Body of pancreas (tissue), 4 donors: ENCODE data around the gene SCNN1A. TPM values are rescaled to one million over a fixed set of nuclear protein-coding genes. Genes with fewer than 3 reads are reported as not detected.

Experiments
- ATAC-seq: fragments of 150-250 bp; one replicate; pipeline ENCODE4 v1.9.1; 2016
- DNase-seq, 4 donors: peaks; one replicate each; pipeline ENCODE4 v3.0.0-alpha.2; 2019
- H3K27ac ChIP-seq, 4 donors: fragments of 200-600 bp; sonication (generic); 1 replicate in 3 of 4; 2 replicates in 1 of 4; pipeline versions ENCODE4 v1.5.1 to v1.6.1; 2016 to 2019; ENCODE audit warnings: mild to moderate bottlenecking in 1 of 4, mixed read lengths in 1 of 4, moderate library complexity in 1 of 4
- H3K27me3 ChIP-seq, 2 donors: fragments of 200-600 bp; sonication (generic); one replicate each; pipeline ENCODE4 v1.6.0; 2016; ENCODE audit warnings: mild to moderate bottlenecking in 1 of 2
- H3K36me3 ChIP-seq, 2 donors: fragments of 200-600 bp; sonication (generic); replicated peaks in 1 of 2; 2 replicates each; pipeline ENCODE4 v1.5.1; 2016; ENCODE audit warnings: low read depth in 2 of 2; ENCODE audit not compliant: insufficient read depth in 1 of 2
- H3K4me1 ChIP-seq: fragments of 200-600 bp; sonication (generic); one replicate; pipeline ENCODE4 v1.6.0; 2016
- H3K4me3 ChIP-seq, 2 donors: fragments of 200-600 bp; sonication (generic); 1 replicate in 1 of 2; 2 replicates in 1 of 2; pipeline ENCODE4 v1.5.1; 2016 to 2019
- H3K9me3 ChIP-seq, 3 donors: fragments of 200-600 bp; sonication (generic); 1 replicate in 2 of 3; 2 replicates in 1 of 3; pipeline ENCODE4 v1.5.1; 2016
- CTCF ChIP-seq, 7 experiments: fragments of 450-650 bp in 4 of 7; fragments of 200-600 bp in 3 of 7; sonication (generic) in 3 of 7; IDR thresholded peaks; one replicate each; pipeline ENCODE4 v1.5.1; 2016 to 2019; ENCODE audit warnings: antibody characterized with exemption in 7 of 7
- POLR2A ChIP-seq, 3 donors: fragments of 450-650 bp; IDR thresholded peaks; one replicate each; pipeline ENCODE4 v1.6.1; 2016; ENCODE audit warnings: antibody characterized with exemption in 3 of 3, mild to moderate bottlenecking in 2 of 3
- WGBS, 2 donors: methylation state at CpG; one replicate each; pipeline ENCODE4 v1.1.5; 2017; 5-methylcytosine and 5-hydroxymethylcytosine counted together
- intact Hi-C: fragments of 100-400 bp; cut with DNase I; formaldehyde crosslinking; loops from one replicate; pipeline ENCODE4 v1.15.1; 2023
- total RNA-seq, 2 donors: library from RNA; depleted of rRNA; stranded (reverse); fragments of >200 nt; gene quantifications; one replicate each; pipeline ENCODE4 v1.1.0, GENCODE V29; 2016

Gene SCNN1A
- total RNA-seq, 2 donors from 2014 or later: 62.5 to 112 TPM

GRCh38 chr12:6364044-6364374 lies 11.4 kb downstream of the SCNN1A start:
- TF ChIP-seq POLR2A (IDR thresholded peaks at IDR 0.05): no peak
- no peak for TF ChIP-seq CTCF (IDR thresholded peaks at IDR 0.05)
- DNase-seq: no peak
- Histone ChIP-seq H3K27ac (peak overlapping the region; percentile 76 to 97 (median 88)), H3K4me1 (peaks cover 13% of the 10 kb centered on the region), H3K9me3 (no peaks in the 10 kb centered on the region), H3K36me3 (no peaks in the 10 kb centered on the region), H3K27me3 (no peaks in the 10 kb centered on the region), H3K4me3 (peak overlapping the region in 1 of 2 donors; percentile 62)
- WGBS, 2 donors: 13 to 18% methylated on average over 15 of the region's 15 CpGs
- intact Hi-C loops: no loop called here
- peak; percentile 3 for ATAC-seq

GRCh38 chr12:6363330-6364043 lies 11.9 kb downstream of the SCNN1A start:
- Histone ChIP-seq H3K4me3 (peak overlapping the region; percentile 24 to 62), H3K27me3 (no peaks in the 10 kb centered on the region), H3K36me3 (no peaks in the 10 kb centered on the region), H3K4me1 (peaks cover 13% of the 10 kb centered on the region), H3K27ac (peak overlapping the region; percentile 76 to 97 (median 88)), H3K9me3 (no peaks in the 10 kb centered on the region)
- intact Hi-C loops: no loop called here
- peak; percentile 93 for ATAC-seq
- 1 to 2% methylated on average over 14 to 59 of the region's 59 CpGs for WGBS, 2 donors
- DNase-seq: peak; percentile 81 to 87 (median 85)
- TF ChIP-seq POLR2A (IDR thresholded peaks at IDR 0.05): peak; percentile 72 to 83 (median 82)
- peak in 2 of 7 experiments; percentile 9 to 25 for TF ChIP-seq CTCF (IDR thresholded peaks at IDR 0.05)

- Histone ChIP-seq H3K36me3 (no peaks in the 10 kb centered on the region), H3K4me3 (no peak overlapping the region), H3K9me3 (no peaks in the 10 kb centered on the region), H3K4me1 (peaks cover 13% of the 10 kb centered on the region), H3K27me3 (no peaks in the 10 kb centered on the region), H3K27ac (peak overlapping the region in 3 of 4 donors; percentile 85 to 97 (median 92))
- no peak for DNase-seq
- TF ChIP-seq CTCF (IDR thresholded peaks at IDR 0.05): no peak
- no peak for TF ChIP-seq POLR2A (IDR thresholded peaks at IDR 0.05)
- 19 to 21% methylated on average over 4 of the region's 4 CpGs for WGBS, 2 donors
- ATAC-seq: no peak
- intact Hi-C loops: no loop called here
Observed at GRCh38 chr12:6363010-6363329, 12.4 kb downstream of the SCNN1A start.

GRCh38 chr12:6362403-6362802 lies 13.0 kb downstream of the SCNN1A start:
- intact Hi-C loops: no loop called here
- ATAC-seq (no peak), DNase-seq (no peak)
- no peak overlapping the region for H3K4me3 ChIP-seq
- no peaks in the 10 kb centered on the region for H3K36me3 ChIP-seq
- H3K9me3 ChIP-seq: no peaks in the 10 kb centered on the region
- H3K4me1 ChIP-seq: peaks cover 13% of the 10 kb centered on the region
- WGBS, 2 donors: 46 to 62% methylated on average over 3 of the region's 3 CpGs
- H3K27ac ChIP-seq: peak overlapping the region in 1 of 4 donors; percentile 42
- H3K27me3 ChIP-seq: no peaks in the 10 kb centered on the region
- TF ChIP-seq CTCF (IDR thresholded peaks at IDR 0.05) (no peak), POLR2A (IDR thresholded peaks at IDR 0.05) (no peak)

- Histone ChIP-seq H3K4me3 (no peak overlapping the region), H3K9me3 (no peaks in the 10 kb centered on the region), H3K4me1 (peaks cover 13% of the 10 kb centered on the region), H3K27ac (peak overlapping the region in 1 of 4 donors; percentile 42), H3K36me3 (no peaks in the 10 kb centered on the region), H3K27me3 (no peaks in the 10 kb centered on the region)
- 73 to 79% methylated on average over 14 of the region's 14 CpGs for WGBS, 2 donors
- ATAC-seq (no peak), DNase-seq (peak in 2 of 4 donors; percentile 42 to 48)
- intact Hi-C loops: no loop called here
- TF ChIP-seq CTCF (IDR thresholded peaks at IDR 0.05): no peak
- TF ChIP-seq POLR2A (IDR thresholded peaks at IDR 0.05): no peak
Observed at GRCh38 chr12:6361834-6362233, 13.5 kb downstream of the SCNN1A start.
